Measurements from ENCODE around the gene IFNA1.
A peak's percentile ranks its signal among the peaks of the same experiment; 100 is the strongest.

- peak; percentile 30 to 74 (median 59) for TF ChIP-seq CTCF (IDR thresholded peaks at IDR 0.05)
- no peak for TF ChIP-seq POLR2AphosphoS5 (IDR thresholded peaks at IDR 0.05)
- no peak for TF ChIP-seq EP300 (IDR thresholded peaks at IDR 0.05)
- no peak for TF ChIP-seq POLR2A (IDR thresholded peaks at IDR 0.05)
Observed at GRCh38 chr9:21395778-21396717, 44.2 kb upstream of the IFNA1 start.
